Panc1 (cell line): ENCODE measurements around the gene CPNE4. TPM values are rescaled to one million over a fixed set of nuclear protein-coding genes. Genes with fewer than 3 reads are reported as not detected.

Source experiments
- ATAC-seq: fragments of 200-7000 bp; cut with Tn5 transposase; 2 replicates; pipeline ENCODE4 v1.9.1; 2020; ENCODE audit warnings: mild to moderate bottlenecking, moderate library complexity
- BruUV-seq: library from RNA; stranded (reverse); fragments of 400-500 nt; replicated peaks from 2 replicates; lab custom pipeline; 2021; lab: Mats Ljungman, UMichigan
- CTCF ChIA-PET: fragments of 300-600 bp; sonication (Branson Sonifier 250); formaldehyde crosslinking; loops from one replicate; lab custom pipeline; 2022; ENCODE audit warnings: antibody characterized with exemption; lab: Charles Lee
- POLR2A ChIA-PET: fragments of 300-600 bp; sonication (Branson Sonifier 250); formaldehyde crosslinking; loops from one replicate; lab custom pipeline; 2022; ENCODE audit warnings: antibody characterized with exemption; lab: Charles Lee
- DNase-seq: peaks from one replicate; pipeline ENCODE4 v3.0.0-alpha.2; 2010; ENCODE audit warnings: low read depth, low spot score
- H3K27ac ChIP-seq: 2 replicates; pipeline ENCODE4 v1.5.1; 2011; ENCODE audit warnings: mild to moderate bottlenecking, low read length, inconsistent platforms
- H3K27me3 ChIP-seq: fragments of 200-500 bp; sonication (Bioruptor generic); 2 replicates; pipeline ENCODE4 v1.6.0; 2014; ENCODE audit warnings: low read length, inconsistent platforms; ENCODE audit not compliant: control insufficient read depth, insufficient read depth
- H3K36me3 ChIP-seq: fragments of 200-500 bp; sonication (Bioruptor generic); 2 replicates; pipeline ENCODE4 v1.5.1; 2014; ENCODE audit warnings: inconsistent platforms, mild to moderate bottlenecking, low read length, moderate library complexity; ENCODE audit not compliant: control insufficient read depth, insufficient read depth
- H3K4me1 ChIP-seq: 2 replicates; pipeline ENCODE4 v1.5.1; 2011; ENCODE audit warnings: inconsistent platforms, mild to moderate bottlenecking, low read length, moderate library complexity; ENCODE audit not compliant: control insufficient read depth, insufficient read depth
- H3K4me3 ChIP-seq, 2 experiments: 2 replicates each; pipeline ENCODE4 v1.5.1; 2011 to 2012; ENCODE audit warnings: low read depth in 2 of 2, low read length in 2 of 2, mild to moderate bottlenecking in 2 of 2, inconsistent platforms in 1 of 2, moderate library complexity in 1 of 2
- H3K9me3 ChIP-seq: fragments of 200-500 bp; sonication (Bioruptor generic); 2 replicates; pipeline ENCODE4 v1.5.1; 2014; ENCODE audit warnings: low read depth, mild to moderate bottlenecking, inconsistent platforms, low read length, moderate library complexity; ENCODE audit not compliant: control insufficient read depth, insufficient read depth
- CTCF ChIP-seq: fragments of 450-650 bp; IDR thresholded peaks from 2 replicates; pipeline ENCODE4 v1.5.1; 2017; ENCODE audit warnings: mild to moderate bottlenecking
- POLR2AphosphoS5 ChIP-seq: IDR thresholded peaks from 2 replicates; pipeline ENCODE4 v1.6.1; 2012; ENCODE audit warnings: mild to moderate bottlenecking, low read depth, low read length, moderate library complexity
- REST ChIP-seq, 2 experiments: IDR thresholded peaks; 2 replicates each; pipeline ENCODE4 v1.6.1; 2011 to 2012; ENCODE audit warnings: low read depth in 2 of 2, control low read depth in 1 of 2, low read length in 1 of 2, mild to moderate bottlenecking in 1 of 2, moderate library complexity in 1 of 2; ENCODE audit not compliant: insufficient read depth in 1 of 2
- SIN3A ChIP-seq: IDR thresholded peaks from 2 replicates; pipeline ENCODE4 v1.6.1; 2012; ENCODE audit warnings: low read depth, mild to moderate bottlenecking, low read length, moderate library complexity, borderline replicate concordance; ENCODE audit not compliant: insufficient read depth
- TCF7L2 ChIP-seq: IDR thresholded peaks from 2 replicates; pipeline ENCODE4 v1.6.1; 2011; ENCODE audit warnings: mild to moderate bottlenecking, low read depth, low read length, inconsistent platforms
- in situ Hi-C: cut with HindIII; loops from 2 replicates; pipeline ENCODE4 v1.10.0; 2016; ENCODE audit warnings: low sequenced_read_pairs, low pct_unique_long_range_greater_than_20kb
- intact Hi-C: fragments of 100-400 bp; cut with micrococcal nuclease; formaldehyde crosslinking; loops from one replicate; pipeline ENCODE4 v1.10.0; 2022; ENCODE audit not compliant: unreplicated experiment
- total RNA-seq: library from RNA; stranded (reverse); gene quantifications from one replicate; pipeline ENCODE4 v1.2.1, GENCODE V29; 2021; ENCODE audit not compliant: unreplicated experiment

The CPNE4 gene
- total RNA-seq, 1 experiment from 2014 or later: not detected

- H3K27ac ChIP-seq: no peak overlapping the region
- ChIA-PET CTCF (interaction anchor here (0.6 to 1.6 kb wide), 4 partner anchors 59 to 293 kb away, joined by 3 to 6 read pairs (median 4); no protein-coding TSS in a partner anchor), POLR2A (no interaction called here)
- H3K4me3 ChIP-seq: no peak overlapping the region
- TF ChIP-seq CTCF: peak; percentile 86
- no peak for TF ChIP-seq POLR2AphosphoS5
- 0 out of 2 replicates have a peak, but pooled peaks cover 3% of the 10 kb centered on the region for H3K27me3 ChIP-seq
- no peaks in the 10 kb centered on the region for H3K4me1 ChIP-seq
- intact Hi-C loops (loop anchor here (1.0 to 10.0 kb wide), 2 partner anchors 234 to 390 kb away; no protein-coding TSS in a partner anchor), in situ Hi-C loops (no loop called here)
- no peaks in the 10 kb centered on the region for H3K36me3 ChIP-seq
- DNase-seq (peak; percentile 39), ATAC-seq (peak; percentile 97)
- no TSS peak for BruUV-seq
- H3K9me3 ChIP-seq: no peaks in the 10 kb centered on the region
Measured at GRCh38 chr3:131794766-131795388, 239.9 kb downstream of the CPNE4 start.

GRCh38 chr3:131793870-131794269 lies 240.9 kb downstream of the CPNE4 start:
- CTCF ChIA-PET: interaction anchor here (0.6 to 1.6 kb wide), 3 partner anchors 58 to 292 kb away, joined by 3 to 6 read pairs (median 4); no protein-coding TSS in a partner anchor
- Histone ChIP-seq H3K4me3 (no peak overlapping the region), H3K27ac (no peak overlapping the region), H3K36me3 (no peaks in the 10 kb centered on the region), H3K4me1 (no peaks in the 10 kb centered on the region), H3K27me3 (0 out of 2 replicates have a peak, but pooled peaks cover 6% of the 10 kb centered on the region), H3K9me3 (no peaks in the 10 kb centered on the region)
- BruUV-seq: no TSS peak
- TF ChIP-seq CTCF (no peak), REST (IDR thresholded peaks at IDR 0.05; ENCODE audit: insufficient read depth in 1 of 2, low read depth in 2 of 2, low read length in 1 of 2) (no peak), POLR2AphosphoS5 (no peak), SIN3A (no peak), TCF7L2 (no peak)
- no peak for ATAC-seq
- in situ Hi-C loops (no loop called here), intact Hi-C loops (loop anchor here (10.0 kb wide), 1 partner anchor 391 kb away; no protein-coding TSS in a partner anchor)
- no peak for DNase-seq
- POLR2A ChIA-PET: no interaction called here
